Naive thymus-derived CD4-positive, alpha-beta T cell (primary cell): ENCODE results near the gene CREBBP. TPM values are rescaled to one million over a fixed set of nuclear protein-coding genes. Genes with fewer than 3 reads are reported as not detected.

Source experiments
- ATAC-seq: fragments of 150-1000 bp; cut with Tn5 transposase; 2 replicates; pipeline ENCODE4 v1.10.0; 2021; ENCODE audit warnings: mild to moderate bottlenecking, moderate library complexity
- CTCF ChIA-PET: fragments of 350-600 bp; sonication (Branson Sonifier 250); formaldehyde crosslinking; loops from one replicate; lab custom pipeline; 2021; ENCODE audit warnings: antibody characterized with exemption; lab: Charles Lee
- POLR2A ChIA-PET: fragments of 350-600 bp; sonication (Branson Sonifier 250); formaldehyde crosslinking; loops from one replicate; lab custom pipeline; 2021; ENCODE audit warnings: antibody characterized with exemption, inconsistent platforms; lab: Charles Lee
- DNase-seq, 9 donors: peaks; one replicate each; pipeline versions ENCODE4 v3.0.0 to v3.0.0-alpha.2; 2020 to 2022; ENCODE audit warnings: mixed read lengths in 1 of 9
- H3K27ac ChIP-seq: one replicate; pipeline ENCODE4 v1.7.0; 2013; ENCODE audit warnings: mild to moderate bottlenecking, low read depth, low read length, moderate library complexity
- H3K27me3 ChIP-seq, 2 donors: one replicate each; pipeline ENCODE4 v1.7.0; 2013; ENCODE audit warnings: low read length in 2 of 2, mild to moderate bottlenecking in 2 of 2, moderate library complexity in 2 of 2; ENCODE audit not compliant: control insufficient read depth in 2 of 2, insufficient read depth in 2 of 2
- H3K36me3 ChIP-seq, 3 experiments: 1 replicate in 2 of 3; 2 replicates in 1 of 3; pipeline ENCODE4 v1.7.0; 2013; ENCODE audit warnings: low read length in 3 of 3, mild to moderate bottlenecking in 3 of 3, moderate library complexity in 1 of 3; ENCODE audit not compliant: insufficient read depth in 3 of 3, control insufficient read depth in 2 of 3
- H3K4me1 ChIP-seq, 2 donors: one replicate each; pipeline ENCODE4 v1.7.0; 2013; ENCODE audit warnings: low read length in 2 of 2, mild to moderate bottlenecking in 2 of 2, moderate library complexity in 1 of 2; ENCODE audit not compliant: control insufficient read depth in 2 of 2, insufficient read depth in 2 of 2
- H3K4me3 ChIP-seq: 2 replicates; pipeline ENCODE4 v1.7.0; 2013; ENCODE audit warnings: mild to moderate bottlenecking, low read length
- H3K9me3 ChIP-seq, 3 experiments: 1 replicate in 2 of 3; 2 replicates in 1 of 3; pipeline ENCODE4 v1.7.0; 2013; ENCODE audit warnings: low read length in 3 of 3; ENCODE audit not compliant: control insufficient read depth in 2 of 3
- H3K27ac Mint-ChIP-seq, 9 donors: one replicate each; pipeline ENCODE4 v1.8.0; 2020 to 2022; ENCODE audit warnings: mixed read lengths in 9 of 9, mild to moderate bottlenecking in 8 of 9, moderate library complexity in 5 of 9, inconsistent platforms in 2 of 9
- H3K27me3 Mint-ChIP-seq, 5 donors: one replicate each; pipeline ENCODE4 v1.8.0; 2021 to 2022; ENCODE audit warnings: mixed read lengths in 5 of 5, mild to moderate bottlenecking in 1 of 5
- H3K36me3 Mint-ChIP-seq, 5 donors: one replicate each; pipeline ENCODE4 v1.8.0; 2020 to 2022; ENCODE audit warnings: mixed read lengths in 5 of 5, mild to moderate bottlenecking in 3 of 5, inconsistent platforms in 1 of 5
- H3K4me1 Mint-ChIP-seq, 7 donors: one replicate each; pipeline ENCODE4 v1.8.0; 2020 to 2022; ENCODE audit warnings: mixed read lengths in 7 of 7, mild to moderate bottlenecking in 3 of 7, inconsistent platforms in 1 of 7
- H3K4me3 Mint-ChIP-seq, 10 donors: one replicate each; pipeline ENCODE4 v1.8.0; 2020 to 2022; ENCODE audit warnings: mild to moderate bottlenecking in 10 of 10, mixed read lengths in 10 of 10, moderate library complexity in 6 of 10, inconsistent platforms in 2 of 10
- H3K9me3 Mint-ChIP-seq, 11 donors: one replicate each; pipeline ENCODE4 v1.8.0; 2020 to 2022; ENCODE audit warnings: mixed read lengths in 11 of 11, mild to moderate bottlenecking in 4 of 11, inconsistent platforms in 1 of 11, moderate library complexity in 1 of 11
- intact Hi-C, 2 donors: fragments of 100-400 bp; cut with micrococcal nuclease; formaldehyde crosslinking; loops; one replicate each; pipeline ENCODE4 v1.15.1; 2023
- polyA plus RNA-seq, 2 donors: library from polyadenylated mRNA; unstranded; fragments of 300-500 nt; fragmentation: Illumina TruSeq; gene quantifications; one replicate each; pipeline ENCODE4 v1.2.3, GENCODE V29; 2021
- total RNA-seq, 6 experiments: library from RNA in 5 of 6; stranded (reverse) in 5 of 6; gene quantifications; 1 replicate in 5 of 6; 2 replicates in 1 of 6; pipeline ENCODE4 v1.2.3 and lab custom pipeline; 2021 to 2026

The CREBBP gene
- total and polyA plus RNA-seq, 7 experiments from 2014 or later, result 10.5 to 194 (median 126) TPM

- peaks cover 66 to 91% (median 82%) of the 10 kb centered on the region in 7 donors for H3K4me1 Mint-ChIP-seq
- Histone ChIP-seq H3K4me3 (no peak overlapping the region), H3K9me3 (no peaks in the 10 kb centered on the region), H3K27me3 (no peaks in the 10 kb centered on the region), H3K4me1 (peaks cover 30 to 37% of the 10 kb centered on the region in 2 donors), H3K36me3 (peaks cover 0 to 24% (median 0%) of the 10 kb centered on the region in 3 experiments), H3K27ac (peak overlapping the region; percentile 38)
- peak overlapping the region; percentile 9 to 92 (median 60) for H3K27ac Mint-ChIP-seq
- no peaks in the 10 kb centered on the region for H3K27me3 Mint-ChIP-seq
- intact Hi-C loops, result no loop called here
- peaks cover 0 to 2% (median 0%) of the 10 kb centered on the region in 11 donors for H3K9me3 Mint-ChIP-seq
- ChIA-PET POLR2A (no interaction called here), CTCF (interaction anchor here (0.7 kb wide), 1 partner anchor 119 kb away, joined by 4 read pairs; no protein-coding TSS in a partner anchor)
- DNase-seq (peak in 2 of 9 donors; percentile 21 to 30), ATAC-seq (no peak)
- H3K36me3 Mint-ChIP-seq, result peaks cover 7 to 59% (median 51%) of the 10 kb centered on the region in 5 donors
- peak overlapping the region; percentile 4 to 80 (median 37) for H3K4me3 Mint-ChIP-seq
These were observed 72.9 kb downstream of the CREBBP start for GRCh38 chr16:3807425-3808123.

GRCh38 chr16:3804426-3805016 is 76.0 kb downstream of the CREBBP start:
- Mint-ChIP-seq H3K27me3 (no peaks in the 10 kb centered on the region), H3K9me3 (peaks cover 0 to 2% (median 0%) of the 10 kb centered on the region in 11 donors)
- CTCF ChIA-PET, result interaction anchor here (1.1 kb wide), 1 partner anchor 8 kb away, joined by 4 read pairs; no protein-coding TSS in a partner anchor

GRCh38 chr16:3800477-3801270 is 79.8 kb downstream of the CREBBP start:
- ChIA-PET POLR2A (no interaction called here), CTCF (no interaction called here)
- Mint-ChIP-seq H3K27me3 (no peaks in the 10 kb centered on the region), H3K9me3 (peaks cover 0 to 1% (median 0%) of the 10 kb centered on the region in 11 donors), H3K36me3 (peaks cover 0 to 32% (median 21%) of the 10 kb centered on the region in 5 donors), H3K4me3 (peak overlapping the region in 5 of 10 donors; percentile 3 to 46 (median 24)), H3K27ac (peak overlapping the region in 6 of 9 donors; percentile 1 to 66 (median 13)), H3K4me1 (peaks cover 54 to 95% (median 74%) of the 10 kb centered on the region in 7 donors)
- H3K27me3 ChIP-seq, result no peaks in the 10 kb centered on the region
- H3K9me3 ChIP-seq, result no peaks in the 10 kb centered on the region
- intact Hi-C loops, result no loop called here
- no peak for DNase-seq
- no peaks in the 10 kb centered on the region for H3K36me3 ChIP-seq
- H3K4me1 ChIP-seq, result peaks cover 29 to 37% of the 10 kb centered on the region in 2 donors
- no peak overlapping the region for H3K4me3 ChIP-seq
- no peak for ATAC-seq
- H3K27ac ChIP-seq, result no peak overlapping the region

More at GRCh38 chr16:3804426-3805016, 76.0 kb downstream of the CREBBP start:
- intact Hi-C loops, result no loop called here
- peak overlapping the region in 1 of 10 donors; percentile 41 for H3K4me3 Mint-ChIP-seq
- H3K4me1 Mint-ChIP-seq, result peaks cover 64 to 96% (median 82%) of the 10 kb centered on the region in 7 donors
- Histone ChIP-seq H3K4me1 (peaks cover 19 to 39% of the 10 kb centered on the region in 2 donors), H3K36me3 (peaks cover 0 to 13% (median 0%) of the 10 kb centered on the region in 3 experiments), H3K9me3 (no peaks in the 10 kb centered on the region), H3K4me3 (no peak overlapping the region), H3K27ac (no peak overlapping the region), H3K27me3 (no peaks in the 10 kb centered on the region)
- ATAC-seq (no peak), DNase-seq (no peak)
- H3K36me3 Mint-ChIP-seq, result peaks cover 7 to 58% (median 34%) of the 10 kb centered on the region in 5 donors
- H3K27ac Mint-ChIP-seq, result peak overlapping the region in 3 of 9 donors; percentile 5 to 44 (median 6)
- POLR2A ChIA-PET, result no interaction called here

GRCh38 chr16:3800019-3800418 is 80.5 kb downstream of the CREBBP start:
- intact Hi-C loops, result no loop called here
- Histone ChIP-seq H3K4me3 (no peak overlapping the region), H3K36me3 (no peaks in the 10 kb centered on the region), H3K9me3 (no peaks in the 10 kb centered on the region), H3K4me1 (peaks cover 29 to 37% of the 10 kb centered on the region in 2 donors), H3K27me3 (no peaks in the 10 kb centered on the region), H3K27ac (no peak overlapping the region)
- no peaks in the 10 kb centered on the region for H3K27me3 Mint-ChIP-seq
- CTCF ChIA-PET, result no interaction called here
- peaks cover 0 to 26% (median 15%) of the 10 kb centered on the region in 5 donors for H3K36me3 Mint-ChIP-seq
- peaks cover 48 to 94% (median 74%) of the 10 kb centered on the region in 7 donors for H3K4me1 Mint-ChIP-seq
- H3K27ac Mint-ChIP-seq, result peak overlapping the region in 3 of 9 donors; percentile 1 to 66 (median 2)
- POLR2A ChIA-PET, result no interaction called here
- DNase-seq (no peak), ATAC-seq (no peak)
- H3K9me3 Mint-ChIP-seq, result peaks cover 0 to 1% (median 0%) of the 10 kb centered on the region in 11 donors
- peak overlapping the region in 2 of 10 donors; percentile 28 to 46 for H3K4me3 Mint-ChIP-seq

GRCh38 chr16:3799354-3799753 is 81.2 kb downstream of the CREBBP start:
- ATAC-seq (no peak), DNase-seq (no peak)
- Histone ChIP-seq H3K9me3 (no peaks in the 10 kb centered on the region), H3K27ac (no peak overlapping the region), H3K36me3 (no peaks in the 10 kb centered on the region), H3K27me3 (no peaks in the 10 kb centered on the region), H3K4me1 (peaks cover 24 to 37% of the 10 kb centered on the region in 2 donors), H3K4me3 (no peak overlapping the region)
- POLR2A ChIA-PET, result no interaction called here
- H3K36me3 Mint-ChIP-seq, result peaks cover 0 to 23% (median 11%) of the 10 kb centered on the region in 5 donors
- H3K27me3 Mint-ChIP-seq, result no peaks in the 10 kb centered on the region
- peak overlapping the region in 5 of 10 donors; percentile 11 to 72 (median 25) for H3K4me3 Mint-ChIP-seq
- peak overlapping the region in 1 of 9 donors; percentile 45 for H3K27ac Mint-ChIP-seq
- intact Hi-C loops, result loop anchor here (10.0 kb wide), 2 partner anchors 45 to 455 kb away; no protein-coding TSS in a partner anchor
- H3K4me1 Mint-ChIP-seq, result peaks cover 46 to 94% (median 73%) of the 10 kb centered on the region in 7 donors
- H3K9me3 Mint-ChIP-seq, result peaks cover 0 to 1% (median 0%) of the 10 kb centered on the region in 11 donors
- CTCF ChIA-PET, result no interaction called here

GRCh38 chr16:3798838-3799237 is 81.7 kb downstream of the CREBBP start:
- Mint-ChIP-seq H3K27ac (peak overlapping the region in 3 of 9 donors; percentile 36 to 49 (median 45)), H3K36me3 (peaks cover 0 to 19% (median 8%) of the 10 kb centered on the region in 5 donors), H3K9me3 (no peaks in the 10 kb centered on the region), H3K4me1 (peaks cover 45 to 91% (median 68%) of the 10 kb centered on the region in 7 donors), H3K4me3 (peak overlapping the region in 7 of 10 donors; percentile 11 to 72 (median 47)), H3K27me3 (no peaks in the 10 kb centered on the region)
- DNase-seq, result no peak
- H3K27me3 ChIP-seq, result no peaks in the 10 kb centered on the region
- H3K4me3 ChIP-seq, result peak overlapping the region; percentile 9
- H3K27ac ChIP-seq, result no peak overlapping the region
- no peaks in the 10 kb centered on the region for H3K36me3 ChIP-seq
- POLR2A ChIA-PET, result no interaction called here
- H3K9me3 ChIP-seq, result no peaks in the 10 kb centered on the region
- H3K4me1 ChIP-seq, result peaks cover 23 to 38% of the 10 kb centered on the region in 2 donors
- no peak for ATAC-seq
- CTCF ChIA-PET, result no interaction called here
- intact Hi-C loops, result loop anchor here (10.0 kb wide), 2 partner anchors 46 to 456 kb away; no protein-coding TSS in a partner anchor
